Stomach (tissue), 4 donors: Measurements from ENCODE around the gene FXR1.

ENCODE experiments used
- POLR2A ChIP-seq, 4 donors: fragments of 450-650 bp; IDR thresholded peaks; one replicate each; pipeline ENCODE4 v1.6.1; 2016; ENCODE audit warnings: antibody characterized with exemption in 4 of 4, control low read depth in 2 of 4, mild to moderate bottlenecking in 1 of 4, moderate library complexity in 1 of 4
- POLR2AphosphoS5 ChIP-seq, 3 donors: sonication (generic); formaldehyde crosslinking; IDR thresholded peaks; one replicate each; pipeline ENCODE4 v1.6.1; 2016; ENCODE audit warnings: antibody characterized with exemption in 3 of 3
- TF ChIP-seq, protein P1 (sequence below), 7 experiments: fragments of 450-650 bp in 4 of 7; fragments of 200-600 bp in 3 of 7; sonication (generic) in 3 of 7; IDR thresholded peaks; one replicate each; pipeline ENCODE4 v1.5.1; 2016 to 2019; ENCODE audit warnings: antibody characterized with exemption in 7 of 7, control low read depth in 2 of 7, mild to moderate bottlenecking in 1 of 7

GRCh38 chr3:180881065-180881801, 31.2 kb upstream of the FXR1 start:
- TF ChIP-seq POLR2AphosphoS5 (IDR thresholded peaks at IDR 0.05): no peak
- TF ChIP-seq, protein P1, sequence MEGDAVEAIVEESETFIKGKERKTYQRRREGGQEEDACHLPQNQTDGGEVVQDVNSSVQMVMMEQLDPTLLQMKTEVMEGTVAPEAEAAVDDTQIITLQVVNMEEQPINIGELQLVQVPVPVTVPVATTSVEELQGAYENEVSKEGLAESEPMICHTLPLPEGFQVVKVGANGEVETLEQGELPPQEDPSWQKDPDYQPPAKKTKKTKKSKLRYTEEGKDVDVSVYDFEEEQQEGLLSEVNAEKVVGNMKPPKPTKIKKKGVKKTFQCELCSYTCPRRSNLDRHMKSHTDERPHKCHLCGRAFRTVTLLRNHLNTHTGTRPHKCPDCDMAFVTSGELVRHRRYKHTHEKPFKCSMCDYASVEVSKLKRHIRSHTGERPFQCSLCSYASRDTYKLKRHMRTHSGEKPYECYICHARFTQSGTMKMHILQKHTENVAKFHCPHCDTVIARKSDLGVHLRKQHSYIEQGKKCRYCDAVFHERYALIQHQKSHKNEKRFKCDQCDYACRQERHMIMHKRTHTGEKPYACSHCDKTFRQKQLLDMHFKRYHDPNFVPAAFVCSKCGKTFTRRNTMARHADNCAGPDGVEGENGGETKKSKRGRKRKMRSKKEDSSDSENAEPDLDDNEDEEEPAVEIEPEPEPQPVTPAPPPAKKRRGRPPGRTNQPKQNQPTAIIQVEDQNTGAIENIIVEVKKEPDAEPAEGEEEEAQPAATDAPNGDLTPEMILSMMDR (IDR thresholded peaks at IDR 0.05): no peak
- no peak for TF ChIP-seq POLR2A (IDR thresholded peaks at IDR 0.05)
